Vagina (tissue), 2 donors: Measurements from ENCODE around the gene PECR.

Source experiments
- CTCF ChIP-seq, 3 experiments: fragments of 450-650 bp in 2 of 3; fragments of 200-600 bp in 1 of 3; sonication (generic) in 1 of 3; IDR thresholded peaks; one replicate each; pipeline ENCODE4 v1.5.1; 2017 to 2019; ENCODE audit warnings: antibody characterized with exemption in 3 of 3, mild to moderate bottlenecking in 2 of 3, moderate library complexity in 2 of 3
- POLR2A ChIP-seq, 2 donors: fragments of 450-650 bp; IDR thresholded peaks; one replicate each; pipeline ENCODE4 v1.6.1; 2017; ENCODE audit warnings: antibody characterized with exemption in 2 of 2, mild to moderate bottlenecking in 2 of 2, moderate library complexity in 2 of 2

GRCh38 chr2:216059233-216059834, 22.3 kb downstream of the PECR start:
- no peak for TF ChIP-seq CTCF (IDR thresholded peaks at IDR 0.05)
- no peak for TF ChIP-seq POLR2A (IDR thresholded peaks at IDR 0.05)
